GM08714 (cell line): Measurements from ENCODE around the gene TMEM198.

ENCODE experiments used
- H3K4me3 ChIP-seq: fragments of 200-500 bp; sonication (Bioruptor generic); 2 replicates; pipeline ENCODE4 v1.5.1; 2014; ENCODE audit warnings: mild to moderate bottlenecking, low read length, inconsistent platforms
- ZNF274 ChIP-seq: IDR thresholded peaks from 2 replicates; pipeline ENCODE4 v1.6.1; 2012; ENCODE audit warnings: mild to moderate bottlenecking, low read depth, low read length

TMEM198 gene

DNA sequence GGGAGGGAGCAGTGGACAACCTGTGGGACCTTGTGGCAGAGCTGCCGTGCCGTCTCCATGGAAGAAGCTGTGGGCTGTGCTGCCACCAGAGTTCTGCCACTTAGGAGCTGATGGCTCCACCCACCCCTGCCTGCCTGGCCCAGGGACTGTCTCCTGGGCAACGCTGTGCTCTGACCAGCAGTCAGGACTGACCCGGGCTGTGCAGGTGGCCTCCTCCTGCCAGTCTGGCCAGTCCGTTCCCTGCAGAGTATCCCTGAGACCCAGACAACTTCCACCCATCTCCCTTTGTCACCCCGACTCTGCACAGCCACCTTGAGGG, 16.8 kb upstream of the TMEM198 start:
- no peak overlapping the region for H3K4me3 ChIP-seq
- no peak for TF ChIP-seq ZNF274

DNA sequence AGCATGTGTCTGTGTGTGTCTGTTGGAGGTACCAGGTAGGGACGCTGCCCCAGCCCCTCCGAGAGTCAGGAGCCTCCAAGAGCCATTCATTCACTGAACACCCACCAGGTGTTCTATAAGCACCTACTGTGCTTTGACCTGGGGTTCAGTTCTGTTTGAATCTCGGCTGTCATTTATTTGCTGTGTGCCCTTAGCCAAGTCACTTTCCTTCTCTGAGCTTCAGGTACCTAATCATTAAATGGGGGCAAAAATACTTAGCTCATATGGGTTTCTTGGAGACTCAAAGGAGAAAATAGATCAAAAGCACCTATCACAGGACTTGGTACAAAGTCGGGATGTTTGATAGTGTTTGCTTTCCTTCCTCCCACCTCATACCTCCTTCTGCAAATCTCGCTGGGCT, 16.4 kb upstream of the TMEM198 start:
- TF ChIP-seq ZNF274, result no peak
- H3K4me3 ChIP-seq, result no peak overlapping the region

DNA sequence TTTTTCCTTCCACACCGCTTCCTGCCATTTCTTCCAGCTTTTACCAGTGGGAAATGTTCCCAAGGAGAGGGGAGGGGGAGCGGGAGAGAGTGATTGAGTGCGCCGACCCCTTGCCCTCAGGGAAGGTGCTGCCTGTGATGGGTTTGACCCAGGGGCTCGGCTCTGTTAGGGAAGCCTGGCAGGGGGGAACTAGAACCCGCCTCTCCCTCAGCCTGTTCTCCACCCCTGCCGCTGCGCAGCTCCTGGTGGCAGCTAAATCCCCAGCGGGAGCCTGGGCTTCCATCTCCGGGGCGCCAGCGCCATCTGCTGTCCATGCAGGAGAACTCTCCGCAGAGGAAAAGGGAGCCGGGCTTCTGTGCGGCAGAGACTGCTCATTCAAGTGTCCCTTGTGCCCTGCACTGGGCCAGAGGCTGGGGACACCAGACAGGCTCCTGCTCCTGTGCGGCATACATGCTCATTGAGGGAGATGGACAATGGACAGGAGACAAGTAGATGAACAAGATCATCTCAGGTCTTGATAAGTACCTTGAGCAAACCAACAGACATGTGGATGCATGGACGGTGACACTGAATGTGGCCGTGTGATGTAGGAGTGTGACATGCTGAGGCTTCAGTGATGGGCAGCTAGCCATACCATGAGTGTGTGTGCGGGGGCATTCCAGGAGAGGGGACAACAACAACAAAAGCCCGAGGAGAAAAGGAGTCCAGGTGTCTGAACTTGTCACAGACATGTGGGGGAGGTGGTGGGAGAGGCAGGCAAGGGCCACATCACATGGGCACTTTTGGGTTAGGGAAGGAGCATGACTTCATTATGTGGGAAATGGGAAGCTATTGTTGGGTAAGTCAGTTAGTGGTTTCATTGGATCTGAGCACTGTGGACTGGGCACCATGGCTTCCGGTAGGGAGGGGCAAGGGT, 13.5 kb upstream of the TMEM198 start:
- no peak overlapping the region for H3K4me3 ChIP-seq
- TF ChIP-seq ZNF274, result no peak

DNA sequence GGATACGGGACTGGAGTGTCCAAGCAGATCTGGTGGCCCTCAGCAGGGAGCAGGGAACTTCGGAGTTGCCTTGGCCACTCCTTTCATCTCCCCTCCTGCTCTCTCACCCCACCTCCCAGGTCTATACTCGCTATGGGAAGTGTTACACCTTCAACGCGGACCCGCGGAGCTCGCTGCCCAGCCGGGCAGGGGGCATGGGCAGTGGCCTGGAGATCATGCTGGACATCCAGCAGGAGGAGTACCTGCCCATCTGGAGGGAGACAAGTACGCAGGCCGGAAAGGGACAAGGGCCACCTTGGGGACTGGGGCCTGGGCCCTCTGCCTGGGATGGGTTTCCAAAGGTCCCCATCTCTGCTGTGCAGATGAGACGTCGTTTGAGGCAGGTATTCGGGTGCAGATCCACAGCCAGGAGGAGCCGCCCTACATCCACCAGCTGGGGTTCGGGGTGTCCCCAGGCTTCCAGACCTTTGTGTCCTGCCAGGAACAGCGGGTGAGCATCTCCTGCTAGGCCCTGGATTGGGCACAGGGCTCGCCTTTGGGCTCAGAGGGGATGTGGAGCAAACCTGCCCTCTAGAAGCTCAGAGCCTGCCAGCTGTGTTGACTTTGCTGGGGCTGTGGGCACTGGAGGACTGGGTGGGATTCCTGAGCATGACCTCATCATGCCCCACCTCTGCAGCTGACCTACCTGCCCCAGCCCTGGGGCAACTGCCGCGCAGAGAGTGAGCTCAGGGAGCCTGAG, 12.0 kb upstream of the TMEM198 start:
- no peak overlapping the region for H3K4me3 ChIP-seq
- TF ChIP-seq ZNF274, result no peak

DNA sequence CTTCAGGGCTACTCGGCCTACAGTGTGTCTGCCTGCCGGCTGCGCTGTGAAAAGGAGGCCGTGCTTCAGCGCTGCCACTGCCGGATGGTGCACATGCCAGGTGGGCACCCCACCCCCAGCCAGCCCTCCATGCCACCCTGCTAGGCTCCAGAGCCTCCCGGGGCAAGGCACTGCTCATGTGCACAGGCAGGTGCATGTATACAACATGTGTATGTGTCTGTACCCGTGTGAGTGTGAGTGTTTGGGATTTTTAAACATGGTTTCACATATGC, 11.5 kb upstream of the TMEM198 start:
- no peak for TF ChIP-seq ZNF274
- H3K4me3 ChIP-seq, result no peak overlapping the region

DNA sequence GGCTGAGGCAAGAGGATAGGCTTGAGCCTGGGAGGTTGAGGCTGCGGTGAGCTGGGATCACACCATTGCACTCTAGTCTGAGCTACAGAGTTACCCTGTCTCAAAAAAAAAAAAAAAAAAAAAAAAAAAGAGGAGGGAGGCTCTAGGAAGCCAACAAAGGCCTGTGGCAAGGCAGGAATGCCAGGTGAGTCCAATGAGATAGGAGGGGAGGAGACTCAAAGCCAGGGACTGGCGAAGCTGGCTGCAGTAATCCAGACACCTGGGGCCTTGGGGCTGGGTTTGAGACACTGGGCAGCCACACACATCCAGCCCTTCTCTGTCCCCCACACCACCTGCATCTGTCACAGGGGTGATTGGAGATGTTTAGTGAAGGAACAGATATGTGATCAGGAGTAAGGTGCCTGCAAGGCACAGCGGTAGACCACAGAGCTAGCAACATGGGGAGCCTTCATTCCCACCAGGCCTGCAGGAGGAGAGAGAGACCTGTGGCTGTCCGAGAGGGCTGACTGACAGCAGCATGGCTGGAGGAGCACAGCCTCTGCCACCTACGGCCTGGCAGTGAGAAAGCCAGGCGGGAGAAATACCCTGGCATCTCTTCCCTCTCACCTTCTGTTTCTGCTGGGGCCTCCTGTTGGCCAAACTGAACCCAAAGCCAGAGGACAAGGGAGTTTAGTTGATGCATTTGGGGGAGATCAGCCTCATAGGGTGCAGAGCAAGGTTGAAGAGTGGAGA, 9.7 kb upstream of the TMEM198 start:
- no peak overlapping the region for H3K4me3 ChIP-seq
- no peak for TF ChIP-seq ZNF274

DNA sequence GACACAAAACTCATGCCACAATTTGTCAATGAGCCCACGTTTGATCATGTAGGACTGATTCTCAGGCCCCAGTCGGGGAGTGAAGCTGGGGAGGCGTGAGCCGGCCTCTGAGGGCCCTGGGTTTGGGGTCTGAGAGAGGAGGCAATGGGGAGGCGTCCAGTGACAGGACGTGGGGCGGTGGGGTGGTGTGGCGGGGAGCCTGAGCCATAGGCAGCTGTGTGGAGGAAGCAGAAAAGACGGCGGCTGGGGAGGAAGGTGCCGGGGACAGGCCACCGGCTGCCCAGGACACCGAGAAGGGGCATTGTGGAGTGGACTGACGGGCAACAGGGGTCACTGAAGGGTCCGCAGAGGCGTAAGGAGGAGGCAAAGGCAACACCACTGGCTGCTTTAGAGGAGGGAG, 7.4 kb upstream of the TMEM198 start:
- no peak for TF ChIP-seq ZNF274
- no peak overlapping the region for H3K4me3 ChIP-seq

DNA sequence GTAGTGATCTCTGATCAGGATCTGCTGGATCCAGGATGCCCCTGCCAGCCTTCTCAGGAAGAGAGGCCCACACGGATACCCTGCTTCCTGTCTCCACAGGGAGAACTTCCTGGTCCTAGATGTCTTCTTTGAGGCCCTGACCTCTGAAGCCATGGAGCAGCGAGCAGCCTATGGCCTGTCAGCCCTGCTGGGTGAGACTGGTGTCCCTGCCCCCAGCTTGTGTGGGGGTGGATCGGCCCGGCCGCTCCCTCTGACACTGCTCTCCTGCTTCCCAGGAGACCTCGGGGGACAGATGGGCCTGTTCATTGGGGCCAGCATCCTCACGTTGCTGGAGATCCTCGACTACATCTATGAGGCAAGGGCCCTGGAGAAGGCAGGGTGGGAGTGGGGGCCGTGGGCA, 6.9 kb upstream of the TMEM198 start:
- H3K4me3 ChIP-seq, result no peak overlapping the region
- TF ChIP-seq ZNF274, result no peak

DNA sequence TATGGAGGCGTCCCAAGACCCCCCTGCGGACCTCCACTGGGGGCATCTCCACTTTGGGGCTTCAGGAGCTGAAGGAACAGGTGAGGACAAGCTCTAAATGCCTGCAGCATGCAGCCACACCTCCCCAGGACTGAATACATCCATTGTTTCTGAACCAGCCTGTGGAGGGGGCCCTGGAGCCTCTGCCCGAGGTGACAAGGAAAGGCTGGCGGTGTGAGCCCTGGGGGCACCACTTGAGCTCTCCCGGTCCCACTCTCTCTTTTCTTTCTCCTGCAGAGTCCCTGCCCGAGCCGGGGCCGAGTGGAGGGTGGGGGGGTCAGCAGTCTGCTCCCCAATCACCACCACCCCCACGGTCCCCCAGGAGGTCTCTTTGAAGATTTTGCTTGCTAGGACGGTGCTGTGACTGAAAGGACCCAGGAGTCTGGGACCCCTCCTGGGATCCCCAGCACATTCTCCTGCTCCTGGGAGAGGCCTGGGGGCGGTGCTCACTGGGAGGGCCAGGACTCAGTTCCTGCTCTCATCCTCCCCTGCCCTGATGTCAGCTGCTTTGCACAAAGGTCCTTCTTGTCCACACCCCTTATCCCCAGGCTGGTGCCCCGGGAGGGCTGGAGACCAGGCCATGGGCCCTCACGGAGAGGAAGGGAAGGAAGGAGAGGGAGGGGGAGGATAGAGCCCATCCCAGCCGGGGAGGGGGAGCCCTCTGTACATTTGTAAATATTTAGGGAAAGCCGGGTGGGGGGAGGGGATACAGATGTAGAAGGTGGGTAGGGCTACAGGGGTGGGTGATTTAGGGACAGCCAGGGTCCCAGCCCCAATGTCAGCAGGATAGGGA, 6.0 kb upstream of the TMEM198 start:
- no peak overlapping the region for H3K4me3 ChIP-seq
- no peak for TF ChIP-seq ZNF274

DNA sequence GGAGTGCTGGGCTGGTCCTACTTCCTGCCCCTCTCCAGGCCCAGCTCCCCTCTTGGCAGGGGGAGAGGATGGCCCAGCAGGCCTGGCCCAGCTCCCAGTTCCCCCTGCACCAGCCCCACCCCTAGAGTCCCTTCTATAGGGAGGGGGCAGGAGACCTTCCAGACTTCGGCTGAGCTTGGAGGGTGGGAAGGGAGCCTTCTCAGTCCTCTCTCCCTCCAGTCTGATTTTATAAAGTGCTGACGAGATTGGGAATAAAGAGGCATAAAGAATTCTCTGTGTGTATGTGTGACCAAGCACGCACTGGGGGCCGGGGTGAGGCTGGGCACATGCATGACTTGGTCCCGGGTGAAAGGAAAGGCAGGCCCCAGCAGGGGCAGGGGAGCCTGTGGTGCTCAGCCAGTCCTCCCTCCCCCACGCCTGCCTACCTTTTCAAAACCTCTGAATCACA, 5.3 kb upstream of the TMEM198 start:
- TF ChIP-seq ZNF274, result no peak
- no peak overlapping the region for H3K4me3 ChIP-seq

DNA sequence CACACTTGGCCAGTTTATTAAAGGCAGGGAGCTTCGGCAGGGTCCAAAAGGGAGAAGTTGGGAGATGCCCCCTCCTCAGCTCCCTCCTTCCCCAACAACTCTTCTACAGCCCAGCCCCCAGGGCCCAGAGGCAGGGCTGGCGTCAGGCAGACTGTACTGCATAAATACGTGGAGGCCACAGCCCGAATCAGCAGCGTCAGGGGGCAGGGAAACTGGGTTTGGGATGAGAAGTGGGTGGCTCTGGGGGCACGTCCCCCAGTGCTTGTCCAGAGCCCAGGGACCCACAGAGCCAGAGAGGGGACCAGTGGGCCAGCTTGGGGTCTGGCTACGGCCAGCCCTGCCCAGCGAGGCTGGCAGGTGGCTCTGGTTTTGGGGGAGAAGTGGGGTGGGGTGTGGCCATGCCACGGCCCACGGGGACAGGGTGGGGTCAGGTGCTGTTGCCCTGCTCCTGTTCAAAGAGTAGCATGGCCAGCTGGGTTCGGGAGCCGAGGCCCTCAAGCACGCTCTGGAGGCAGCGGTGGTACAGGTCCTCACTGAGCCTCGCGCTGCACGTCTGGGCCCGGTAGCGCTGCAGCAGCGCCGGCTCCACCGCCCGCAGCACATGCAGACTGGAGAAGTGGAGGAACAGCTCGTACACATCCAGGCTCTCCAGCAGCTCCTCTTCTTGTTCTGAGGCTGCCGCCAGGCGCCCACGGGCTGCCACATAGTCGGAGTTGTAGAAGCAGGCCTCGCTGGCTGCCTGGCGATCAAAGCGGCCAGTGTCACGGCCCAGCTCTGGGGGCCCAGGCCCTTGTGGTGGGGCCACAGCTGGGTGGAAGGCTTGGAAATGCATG, 4.7 kb upstream of the TMEM198 start:
- no peak for TF ChIP-seq ZNF274
- H3K4me3 ChIP-seq, result no peak overlapping the region

DNA sequence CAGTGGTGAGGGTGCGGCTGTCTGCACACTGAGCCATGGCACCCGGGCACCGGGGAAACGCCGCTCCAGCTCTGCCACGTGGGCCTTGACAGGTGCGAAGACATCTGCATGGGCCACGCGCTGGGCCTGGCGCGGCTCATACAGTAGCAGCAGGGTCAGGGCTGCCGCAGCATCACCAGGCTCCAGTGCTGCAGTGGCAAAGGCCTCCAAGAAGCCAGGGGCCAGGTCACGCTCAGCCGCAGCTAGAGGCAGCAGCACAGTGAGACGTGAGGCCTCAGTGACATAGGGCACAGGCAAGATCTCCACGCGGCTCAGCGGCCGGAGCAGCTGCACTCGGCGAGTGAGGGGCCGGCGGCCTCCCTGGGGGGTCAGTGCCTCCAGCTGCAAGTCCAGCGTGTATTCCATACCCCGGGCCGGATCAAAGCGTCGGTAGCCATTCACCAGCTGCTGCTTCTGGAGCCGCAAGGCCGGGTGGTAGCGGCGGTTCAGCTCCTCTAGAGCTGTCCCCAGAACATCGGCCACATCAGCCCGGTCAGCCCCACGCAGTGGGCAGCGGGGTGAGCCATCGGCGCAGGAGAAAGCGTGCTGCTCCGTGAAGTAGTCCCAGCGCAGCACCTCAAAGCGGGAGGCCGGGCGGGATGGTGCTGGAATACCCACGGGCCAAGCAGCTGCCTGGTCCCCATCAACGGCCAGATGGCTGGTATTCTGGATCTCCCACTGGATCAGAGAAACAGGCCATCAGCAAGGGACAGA, 3.7 kb upstream of the TMEM198 start:
- H3K4me3 ChIP-seq, result no peak overlapping the region
- TF ChIP-seq ZNF274, result no peak
